Uterus (tissue), 2 donors: ENCODE results near the gene FAM240A.

ENCODE experiments used
- POLR2A ChIP-seq, 2 donors: fragments of 450-650 bp; IDR thresholded peaks; one replicate each; pipeline ENCODE4 v1.6.1; 2016; ENCODE audit warnings: antibody characterized with exemption in 2 of 2, mild to moderate bottlenecking in 1 of 2, moderate library complexity in 1 of 2
- TF ChIP-seq, protein P1 (sequence below), 4 experiments: fragments of 200-600 bp in 2 of 4; fragments of 450-650 bp in 2 of 4; sonication (generic) in 2 of 4; IDR thresholded peaks; one replicate each; pipeline ENCODE4 v1.5.1; 2016 to 2019; ENCODE audit warnings: antibody characterized with exemption in 4 of 4, mild to moderate bottlenecking in 2 of 4, moderate library complexity in 1 of 4

DNA sequence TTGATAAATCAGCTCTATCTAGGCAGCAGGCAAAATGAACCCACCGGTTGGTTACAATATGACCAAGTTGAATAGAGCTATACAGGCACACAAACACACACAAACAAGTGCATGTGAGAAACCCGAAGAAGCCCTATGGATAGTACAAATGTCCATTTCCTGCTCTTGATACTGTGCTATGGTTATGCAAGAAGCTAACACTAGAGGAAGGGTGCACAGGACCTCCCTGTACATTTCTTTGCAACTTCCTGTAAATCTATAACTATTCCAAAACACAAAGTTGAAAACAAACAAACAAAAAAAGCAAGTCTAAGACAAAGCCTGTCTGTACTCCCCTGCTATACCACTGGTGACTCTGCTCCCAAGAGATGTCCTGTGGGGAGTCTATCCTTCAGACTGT is 8.2 kb upstream of the FAM240A start:
- TF ChIP-seq POLR2A (IDR thresholded peaks at IDR 0.05), result no peak
- TF ChIP-seq, protein P1, sequence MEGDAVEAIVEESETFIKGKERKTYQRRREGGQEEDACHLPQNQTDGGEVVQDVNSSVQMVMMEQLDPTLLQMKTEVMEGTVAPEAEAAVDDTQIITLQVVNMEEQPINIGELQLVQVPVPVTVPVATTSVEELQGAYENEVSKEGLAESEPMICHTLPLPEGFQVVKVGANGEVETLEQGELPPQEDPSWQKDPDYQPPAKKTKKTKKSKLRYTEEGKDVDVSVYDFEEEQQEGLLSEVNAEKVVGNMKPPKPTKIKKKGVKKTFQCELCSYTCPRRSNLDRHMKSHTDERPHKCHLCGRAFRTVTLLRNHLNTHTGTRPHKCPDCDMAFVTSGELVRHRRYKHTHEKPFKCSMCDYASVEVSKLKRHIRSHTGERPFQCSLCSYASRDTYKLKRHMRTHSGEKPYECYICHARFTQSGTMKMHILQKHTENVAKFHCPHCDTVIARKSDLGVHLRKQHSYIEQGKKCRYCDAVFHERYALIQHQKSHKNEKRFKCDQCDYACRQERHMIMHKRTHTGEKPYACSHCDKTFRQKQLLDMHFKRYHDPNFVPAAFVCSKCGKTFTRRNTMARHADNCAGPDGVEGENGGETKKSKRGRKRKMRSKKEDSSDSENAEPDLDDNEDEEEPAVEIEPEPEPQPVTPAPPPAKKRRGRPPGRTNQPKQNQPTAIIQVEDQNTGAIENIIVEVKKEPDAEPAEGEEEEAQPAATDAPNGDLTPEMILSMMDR (IDR thresholded peaks at IDR 0.05), result no peak
